Limb (tissue), 2 donors: ENCODE measurements around the gene TMEM135.
"Not testable (repeated sequence)": the region's sequence is repeated elsewhere in the genome, so short reads cannot be mapped to it uniquely, and the experiment has no call there.

Experiments
- DNase-seq, 2 donors: peaks; one replicate each; pipeline ENCODE4 v3.0.0-alpha.2; 2016; ENCODE audit errors: extremely low spot score in 2 of 2

Gene TMEM135

GRCh38 chr11:87076260-87076783 lies 38.6 kb downstream of the TMEM135 start:
- no peak for DNase-seq

DNA sequence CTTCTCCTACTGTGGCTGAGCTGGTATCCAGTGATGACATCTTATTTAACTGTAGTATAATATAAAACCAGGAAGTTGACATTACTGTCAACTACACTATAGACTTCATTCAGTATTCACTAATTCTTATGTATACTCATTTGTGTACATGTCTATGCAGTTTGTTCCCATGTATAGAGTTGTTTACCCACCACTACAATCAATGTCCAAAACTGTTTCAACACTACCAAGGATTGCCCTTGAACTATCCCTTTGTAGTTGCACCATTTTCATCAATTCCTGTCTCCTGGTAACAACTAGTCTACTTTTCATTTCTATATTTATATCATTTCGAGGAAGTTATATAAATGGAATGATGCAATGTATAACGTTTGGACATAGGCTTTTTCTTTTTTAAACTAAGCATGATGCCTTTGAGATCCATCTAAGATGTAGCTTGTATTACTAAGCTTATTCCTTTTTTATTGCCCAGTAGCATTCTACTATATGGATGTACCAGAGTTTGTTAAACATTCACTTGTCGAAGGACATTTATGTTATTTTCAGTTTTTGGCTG lies 39.2 kb downstream of the TMEM135 start:
- DNase-seq = no peak

GRCh38 chr11:87081358-87081757 lies 43.6 kb downstream of the TMEM135 start:
- no peak for DNase-seq

DNA sequence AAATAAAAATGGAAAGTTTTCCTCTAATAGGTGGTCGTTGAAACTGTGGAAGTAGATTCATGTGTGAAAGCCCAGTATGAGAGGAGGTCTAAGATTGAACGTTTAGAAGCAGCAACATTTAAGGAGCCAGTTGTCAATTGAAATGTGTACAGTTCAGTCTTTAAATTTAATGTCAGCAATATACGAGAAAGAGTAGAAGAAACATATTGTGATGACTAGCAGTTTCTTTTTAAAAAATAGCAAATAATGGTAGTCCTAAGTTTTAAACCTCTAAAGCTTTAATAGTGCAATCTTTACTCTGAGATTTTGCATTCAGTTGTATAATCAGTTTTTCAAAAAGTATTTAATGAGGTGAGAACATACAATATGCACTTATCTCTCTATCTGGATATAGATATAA lies 44.9 kb downstream of the TMEM135 start:
- DNase-seq = no peak

GRCh38 chr11:87083029-87083428 lies 45.3 kb downstream of the TMEM135 start:
- DNase-seq = no peak

DNA sequence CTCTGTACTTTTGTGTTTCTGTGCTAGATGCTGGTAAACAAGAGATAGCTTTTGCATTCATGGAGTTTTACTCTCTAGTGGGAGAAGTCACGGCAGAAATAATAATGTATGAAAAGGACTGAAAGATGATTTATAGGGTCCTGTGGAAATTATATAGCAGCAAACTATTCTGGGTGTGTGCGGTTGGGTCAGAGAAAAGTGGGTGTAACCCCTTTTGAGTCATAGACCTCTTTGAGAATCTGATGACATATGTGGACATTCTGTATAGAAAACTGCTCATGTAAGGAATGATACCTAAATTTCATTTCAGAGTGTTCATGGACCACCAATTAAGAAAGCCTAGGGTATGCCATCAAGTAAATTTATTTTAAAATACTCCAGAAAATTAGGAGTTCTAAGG lies 54.4 kb downstream of the TMEM135 start:
- DNase-seq = no peak

DNA sequence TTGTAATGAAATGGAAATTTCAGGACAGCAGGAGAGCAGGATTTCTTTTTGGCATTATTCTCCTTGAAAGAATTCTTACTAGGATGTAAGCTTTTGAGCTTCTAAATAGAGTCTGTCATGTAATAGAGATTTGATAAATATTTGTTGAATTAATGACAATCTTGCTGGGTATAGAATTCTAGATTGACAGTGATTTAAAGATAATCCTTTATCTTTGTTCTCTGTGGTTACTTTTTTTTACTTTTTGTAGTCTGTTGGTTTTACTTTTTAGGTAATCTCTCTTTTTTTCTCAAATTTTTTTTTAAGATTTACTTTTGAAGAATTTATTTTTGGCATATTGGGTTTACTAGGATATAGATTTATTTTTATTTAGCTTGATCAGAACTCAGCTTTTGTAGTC lies 54.8 kb downstream of the TMEM135 start:
- no peak for DNase-seq

DNA sequence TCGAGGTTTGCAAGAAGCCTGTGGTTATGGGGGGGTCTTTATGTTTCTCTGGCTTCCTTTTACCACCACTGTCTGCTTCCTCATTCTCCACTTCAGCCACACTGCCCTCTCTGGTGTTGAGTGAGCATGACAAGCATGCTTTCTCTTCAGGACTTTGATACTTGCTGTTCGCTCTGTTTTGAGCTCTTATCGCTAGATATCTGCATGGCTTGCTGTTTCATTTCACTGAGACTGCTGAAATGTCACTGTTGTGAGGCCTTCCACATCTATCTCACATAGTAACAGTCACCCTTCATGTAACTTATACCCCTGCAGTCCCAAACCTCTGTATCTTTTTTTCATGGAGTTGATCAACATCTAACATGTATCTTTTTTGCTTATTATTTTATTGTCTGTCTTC lies 59.8 kb downstream of the TMEM135 start:
- no peak for DNase-seq

- no peak for DNase-seq
These were observed 64.3 kb downstream of the TMEM135 start for GRCh38 chr11:87101956-87102580.

GRCh38 chr11:87105826-87106225 lies 68.1 kb downstream of the TMEM135 start:
- not testable (repeated sequence) for DNase-seq

GRCh38 chr11:87107379-87107778 lies 69.6 kb downstream of the TMEM135 start:
- DNase-seq = not testable (repeated sequence)

- DNase-seq = no peak
These were observed 72.9 kb downstream of the TMEM135 start for GRCh38 chr11:87110443-87111131.

GRCh38 chr11:87114093-87114492 lies 76.4 kb downstream of the TMEM135 start:
- DNase-seq = no peak

GRCh38 chr11:87116185-87116584 lies 78.5 kb downstream of the TMEM135 start:
- DNase-seq = peak in 1 of 2 donors; percentile 27

- DNase-seq = no peak
These were observed 83.2 kb downstream of the TMEM135 start for GRCh38 chr11:87120937-87121336.

GRCh38 chr11:87122852-87123251 lies 85.1 kb downstream of the TMEM135 start:
- no peak for DNase-seq

- no peak for DNase-seq
These were observed 87.5 kb downstream of the TMEM135 start for GRCh38 chr11:87125257-87125656.

GRCh38 chr11:87127101-87127500 lies 89.4 kb downstream of the TMEM135 start:
- no peak for DNase-seq

GRCh38 chr11:87128372-87128771 lies 90.6 kb downstream of the TMEM135 start:
- no peak for DNase-seq

DNA sequence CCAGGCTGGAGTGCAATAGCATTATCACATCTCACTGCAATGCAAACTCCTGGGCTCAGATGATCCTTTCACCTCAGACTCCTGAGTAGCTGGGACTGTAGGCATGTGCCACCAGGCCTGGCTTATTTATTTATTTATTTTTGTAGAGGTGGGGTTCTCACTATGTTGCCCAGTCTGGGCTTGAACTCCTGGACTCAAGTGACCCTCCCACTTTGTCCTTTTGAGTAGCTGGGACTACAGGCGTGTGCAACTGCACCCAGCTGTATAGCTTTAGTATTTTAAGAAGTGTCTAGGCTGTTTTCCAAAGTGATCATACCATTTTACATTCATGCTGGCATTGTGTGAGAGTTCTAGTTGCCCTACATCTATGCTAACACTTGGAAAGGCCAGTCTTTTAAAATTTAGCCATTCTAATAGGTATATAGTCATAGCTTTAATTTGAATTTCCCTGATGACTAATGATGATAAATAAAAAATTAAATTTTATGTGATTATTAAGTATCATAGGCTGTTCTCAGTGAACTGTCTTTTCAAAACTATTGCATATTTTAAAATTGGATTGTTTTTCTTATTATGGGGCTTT lies 96.9 kb downstream of the TMEM135 start:
- DNase-seq = no peak

- DNase-seq = peak in 1 of 2 donors; percentile 66
These were observed 98.5 kb downstream of the TMEM135 start for GRCh38 chr11:87136236-87136635.

DNA sequence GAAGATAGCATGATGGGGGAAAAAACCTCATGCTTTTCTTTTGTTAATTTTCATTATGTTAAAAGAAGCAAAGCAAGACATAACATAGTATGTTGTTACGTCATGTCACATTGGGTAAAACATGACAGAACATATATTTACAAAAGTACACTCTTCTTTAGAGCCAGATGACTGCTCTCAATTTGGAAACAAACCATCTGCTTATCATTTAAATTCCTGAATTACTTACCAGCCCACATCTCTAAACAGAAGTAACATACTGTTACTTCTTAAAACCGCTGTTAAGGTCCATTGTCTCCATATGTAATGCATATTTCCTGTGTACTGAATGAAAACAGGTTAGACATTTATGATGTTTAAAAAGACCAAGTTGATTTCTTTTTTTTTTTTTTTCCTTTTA lies 100.0 kb downstream of the TMEM135 start:
- DNase-seq = peak in 1 of 2 donors; percentile 18
